HCT116 (cell line): Measurements from ENCODE around the gene TNFAIP8. TPM values are rescaled to one million over a fixed set of nuclear protein-coding genes. Genes with fewer than 3 reads are reported as not detected.

ENCODE experiments used
- ATAC-seq: fragments of 200-7000 bp; cut with Tn5 transposase; 2 replicates; pipeline ENCODE4 v1.9.1; 2020; ENCODE audit warnings: mild to moderate bottlenecking, moderate library complexity
- BruUV-seq: library from RNA; stranded (reverse); fragments of 400-500 nt; replicated peaks from 2 replicates; lab custom pipeline; 2021; lab: Mats Ljungman, UMichigan
- CTCF ChIA-PET: fragments of 300-600 bp; sonication (Branson Sonifier 250); formaldehyde crosslinking; loops from one replicate; lab custom pipeline; 2021; ENCODE audit warnings: antibody characterized with exemption; lab: Charles Lee
- POLR2A ChIA-PET: fragments of 300-600, 350-600 bp; sonication (Branson Sonifier 250); formaldehyde crosslinking; loops from one replicate; lab custom pipeline; 2021; ENCODE audit warnings: antibody characterized with exemption; lab: Charles Lee
- RAD21 ChIA-PET, 2 experiments: fragments of 300-600 bp; sonication (Branson Sonifier 250); formaldehyde crosslinking; loops; one replicate each; lab custom pipeline; 2023; ENCODE audit warnings: low total read pairs in 2 of 2; ENCODE audit not compliant: uncharacterized antibody in 2 of 2, unreplicated experiment in 2 of 2, low non-redundant PET in 1 of 2; lab: Charles Lee
- DNase-seq: peaks from one replicate; pipeline ENCODE4 v3.0.0-alpha.2; 2010; ENCODE audit warnings: low read depth, low spot score
- H2AFZ ChIP-seq: fragments of 200-600 bp; shearing (Covaris generic), sonication (generic); 2 replicates; pipeline ENCODE4 v1.6.1; 2017; ENCODE audit warnings: low read depth, mixed run types, mixed read lengths, antibody characterized with exemption, low read length; ENCODE audit not compliant: poor library complexity, severe bottlenecking
- H3K27ac ChIP-seq: 2 replicates; pipeline ENCODE4 v1.5.1; 2012; ENCODE audit warnings: low read depth, low read length
- H3K27me3 ChIP-seq: fragments of 200-600 bp; sonication (generic); 2 replicates; pipeline ENCODE4 v1.6.1; 2016; ENCODE audit warnings: mixed run types, low read length, mixed read lengths; ENCODE audit not compliant: insufficient read depth
- H3K36me3 ChIP-seq, 2 experiments: fragments of 200-500 bp in 1 of 2; fragments of 200-600 bp in 1 of 2; sonication (Bioruptor generic) in 1 of 2; sonication (generic) in 1 of 2; 2 replicates each; pipeline versions ENCODE4 v1.5.1 to v1.6.1; 2014 to 2016; ENCODE audit warnings: low read length in 2 of 2, inconsistent platforms in 1 of 2, mixed read lengths in 1 of 2, mixed run types in 1 of 2; ENCODE audit not compliant: insufficient read depth in 2 of 2, control insufficient read depth in 1 of 2
- H3K4me1 ChIP-seq, 2 experiments: fragments of 200-600 bp in 1 of 2; sonication (generic) in 1 of 2; 2 replicates each; pipeline versions ENCODE4 v1.5.1 to v1.6.1; 2012 to 2017; ENCODE audit warnings: low read length in 2 of 2, inconsistent platforms in 1 of 2, mild to moderate bottlenecking in 1 of 2, mixed read lengths in 1 of 2, mixed run types in 1 of 2, moderate library complexity in 1 of 2; ENCODE audit not compliant: insufficient read depth in 2 of 2, control insufficient read depth in 1 of 2
- H3K4me2 ChIP-seq: fragments of 200-600 bp; sonication (generic); 2 replicates; pipeline ENCODE4 v1.6.1; 2017; ENCODE audit warnings: mixed run types, low read length, mixed read lengths
- H3K4me3 ChIP-seq, 2 experiments: fragments of 200-600 bp in 1 of 2; sonication (generic) in 1 of 2; replicated peaks in 1 of 2; 2 replicates each; pipeline ENCODE4 v1.5.1; 2011 to 2016; ENCODE audit warnings: low read length in 2 of 2, control low read depth in 1 of 2, low read depth in 1 of 2, mild to moderate bottlenecking in 1 of 2, mixed read lengths in 1 of 2, mixed run types in 1 of 2
- H3K79me2 ChIP-seq: fragments of 200-600 bp; sonication (generic); 2 replicates; pipeline ENCODE4 v1.6.1; 2017; ENCODE audit warnings: mild to moderate bottlenecking, mixed run types, low read length, moderate library complexity, mixed read lengths; ENCODE audit not compliant: insufficient read depth
- H3K9ac ChIP-seq: fragments of 200-600 bp; sonication (generic); 2 replicates; pipeline ENCODE4 v1.6.1; 2016; ENCODE audit warnings: low read length, mixed read lengths
- H3K9me2 ChIP-seq: fragments of 200-600 bp; sonication (generic), shearing (Covaris generic); 2 replicates; pipeline ENCODE4 v1.6.1; 2017; ENCODE audit warnings: mixed run types, mild to moderate bottlenecking, moderate library complexity; ENCODE audit not compliant: insufficient read depth
- H3K9me3 ChIP-seq, 2 experiments: fragments of 200-500 bp in 1 of 2; fragments of 200-600 bp in 1 of 2; sonication (Bioruptor generic) in 1 of 2; sonication (generic) in 1 of 2; 2 replicates each; pipeline ENCODE4 v1.6.1; 2014 to 2017; ENCODE audit warnings: low read length in 2 of 2, mixed read lengths in 2 of 2, inconsistent platforms in 1 of 2, low read depth in 1 of 2, mild to moderate bottlenecking in 1 of 2, mixed run types in 1 of 2, moderate library complexity in 1 of 2; ENCODE audit not compliant: control insufficient read depth in 1 of 2, insufficient read depth in 1 of 2
- H4K20me1 ChIP-seq: fragments of 200-600 bp; sonication (generic), shearing (Covaris generic); 2 replicates; pipeline ENCODE4 v1.6.1; 2017; ENCODE audit warnings: mixed run types, mild to moderate bottlenecking, moderate library complexity; ENCODE audit not compliant: insufficient read depth
- CBX3 ChIP-seq: IDR thresholded peaks from 2 replicates; pipeline ENCODE4 v1.6.1; 2012; ENCODE audit warnings: low read depth
- FOSL1 ChIP-seq: IDR thresholded peaks from 2 replicates; pipeline ENCODE4 v1.6.1; 2012; ENCODE audit warnings: low read depth
- JUND ChIP-seq: IDR thresholded peaks from 2 replicates; pipeline ENCODE4 v1.6.1; 2012
- POLR2A ChIP-seq: IDR thresholded peaks from 2 replicates; pipeline ENCODE4 v1.7.0; 2011; ENCODE audit warnings: borderline replicate concordance; ENCODE audit not compliant: insufficient read depth, insufficient read length; ENCODE audit errors: extremely low read depth
- POLR2AphosphoS5 ChIP-seq: IDR thresholded peaks from 2 replicates; pipeline ENCODE4 v1.6.1; 2011; ENCODE audit warnings: mild to moderate bottlenecking, low read depth, low read length, moderate library complexity
- SIN3A ChIP-seq: IDR thresholded peaks from 2 replicates; pipeline ENCODE4 v1.6.1; 2012; ENCODE audit warnings: low read depth
- SRF ChIP-seq: IDR thresholded peaks from 2 replicates; pipeline ENCODE4 v1.6.1; 2012; ENCODE audit warnings: low read depth
- ZFX ChIP-seq: fragments of 450-650 bp; IDR thresholded peaks from 2 replicates; pipeline ENCODE4 v1.6.1; 2017
- ZNF274 ChIP-seq: fragments of 200-500 bp; sonication (Bioruptor generic); IDR thresholded peaks from 2 replicates; pipeline ENCODE4 v1.6.1; 2014; ENCODE audit warnings: mild to moderate bottlenecking, low read depth, low read length, inconsistent platforms
- intact Hi-C: fragments of 100-400 bp; cut with micrococcal nuclease; formaldehyde crosslinking; loops from 2 replicates; pipeline ENCODE4 v1.10.0; 2022
- total RNA-seq: library from RNA; stranded (reverse); gene quantifications from one replicate; pipeline ENCODE4 v1.2.1, GENCODE V29; 2021; ENCODE audit not compliant: unreplicated experiment
- TF ChIP-seq, protein P1 (sequence below): IDR thresholded peaks from 2 replicates; pipeline ENCODE4 v1.6.1; 2011; ENCODE audit warnings: mild to moderate bottlenecking, low read length, moderate library complexity; ENCODE audit not compliant: insufficient replicate concordance; ENCODE audit errors: extremely low read depth
- TF ChIP-seq, protein P2 (sequence below): IDR thresholded peaks from 2 replicates; pipeline ENCODE4 v1.6.1; 2012
- TF ChIP-seq, protein P3 (sequence below), 3 experiments: fragments of 200-600 bp in 1 of 3; sonication (generic) in 1 of 3; IDR thresholded peaks in 2 of 3; conservative IDR thresholded peaks in 1 of 3; 2 replicates each; pipeline ENCODE4 v1.5.1; 2012 to 2017; ENCODE audit warnings: low read depth in 2 of 3, low read length in 2 of 3, antibody characterized with exemption in 1 of 3, borderline replicate concordance in 1 of 3, control low read depth in 1 of 3, mild to moderate bottlenecking in 1 of 3, mixed read lengths in 1 of 3, mixed run types in 1 of 3, moderate library complexity in 1 of 3; ENCODE audit not compliant: insufficient read depth in 1 of 3
- TF ChIP-seq, protein P4 (sequence below): IDR thresholded peaks from 2 replicates; pipeline ENCODE4 v1.6.1; 2012; ENCODE audit warnings: low read depth

Gene TNFAIP8
- total RNA-seq, 1 experiment from 2014 or later, result 18.4 TPM

DNA sequence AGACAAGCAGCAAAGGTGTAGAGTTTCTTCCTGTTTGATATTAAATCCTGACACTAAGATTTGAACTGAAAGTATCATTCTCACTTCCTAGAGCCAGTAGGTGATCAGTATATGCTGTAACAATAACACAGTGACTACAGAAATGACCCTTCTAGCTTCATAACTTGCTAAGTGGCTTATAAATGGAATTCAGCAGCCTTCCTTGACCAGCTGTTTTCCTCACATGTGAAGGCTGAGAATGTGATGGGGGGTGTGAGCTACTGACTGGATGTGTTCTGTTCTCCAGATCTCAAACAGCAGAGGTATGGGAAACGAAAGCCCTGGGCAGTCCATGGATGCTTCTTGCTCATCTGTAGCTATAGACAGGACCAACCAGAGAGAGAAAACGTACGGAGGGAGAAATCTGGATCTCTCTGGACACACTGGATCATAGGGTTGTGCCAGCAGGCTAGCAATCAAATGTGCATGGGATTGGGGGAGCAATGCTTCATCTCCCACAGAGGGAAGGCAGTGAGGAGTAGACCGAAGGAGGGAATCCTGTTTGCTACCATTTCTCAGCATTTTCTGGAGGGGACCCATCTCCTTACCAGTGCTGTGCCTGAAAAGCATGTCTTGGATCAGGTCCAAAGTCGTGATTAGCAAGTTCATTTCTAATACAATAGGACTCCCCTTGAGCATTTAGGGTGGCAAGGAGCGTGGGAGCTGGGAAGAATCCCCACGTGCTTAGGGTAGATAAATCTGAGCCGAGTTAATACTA is 39.4 kb downstream of the TNFAIP8 start (continued):
- TF ChIP-seq, protein P1, sequence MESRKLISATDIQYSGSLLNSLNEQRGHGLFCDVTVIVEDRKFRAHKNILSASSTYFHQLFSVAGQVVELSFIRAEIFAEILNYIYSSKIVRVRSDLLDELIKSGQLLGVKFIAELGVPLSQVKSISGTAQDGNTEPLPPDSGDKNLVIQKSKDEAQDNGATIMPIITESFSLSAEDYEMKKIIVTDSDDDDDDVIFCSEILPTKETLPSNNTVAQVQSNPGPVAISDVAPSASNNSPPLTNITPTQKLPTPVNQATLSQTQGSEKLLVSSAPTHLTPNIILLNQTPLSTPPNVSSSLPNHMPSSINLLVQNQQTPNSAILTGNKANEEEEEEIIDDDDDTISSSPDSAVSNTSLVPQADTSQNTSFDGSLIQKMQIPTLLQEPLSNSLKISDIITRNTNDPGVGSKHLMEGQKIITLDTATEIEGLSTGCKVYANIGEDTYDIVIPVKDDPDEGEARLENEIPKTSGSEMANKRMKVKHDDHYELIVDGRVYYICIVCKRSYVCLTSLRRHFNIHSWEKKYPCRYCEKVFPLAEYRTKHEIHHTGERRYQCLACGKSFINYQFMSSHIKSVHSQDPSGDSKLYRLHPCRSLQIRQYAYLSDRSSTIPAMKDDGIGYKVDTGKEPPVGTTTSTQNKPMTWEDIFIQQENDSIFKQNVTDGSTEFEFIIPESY, result no peak
- TF ChIP-seq SRF (no peak), JUND (no peak)
- TF ChIP-seq, protein P2, sequence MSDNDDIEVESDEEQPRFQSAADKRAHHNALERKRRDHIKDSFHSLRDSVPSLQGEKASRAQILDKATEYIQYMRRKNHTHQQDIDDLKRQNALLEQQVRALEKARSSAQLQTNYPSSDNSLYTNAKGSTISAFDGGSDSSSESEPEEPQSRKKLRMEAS, result no peak

DNA sequence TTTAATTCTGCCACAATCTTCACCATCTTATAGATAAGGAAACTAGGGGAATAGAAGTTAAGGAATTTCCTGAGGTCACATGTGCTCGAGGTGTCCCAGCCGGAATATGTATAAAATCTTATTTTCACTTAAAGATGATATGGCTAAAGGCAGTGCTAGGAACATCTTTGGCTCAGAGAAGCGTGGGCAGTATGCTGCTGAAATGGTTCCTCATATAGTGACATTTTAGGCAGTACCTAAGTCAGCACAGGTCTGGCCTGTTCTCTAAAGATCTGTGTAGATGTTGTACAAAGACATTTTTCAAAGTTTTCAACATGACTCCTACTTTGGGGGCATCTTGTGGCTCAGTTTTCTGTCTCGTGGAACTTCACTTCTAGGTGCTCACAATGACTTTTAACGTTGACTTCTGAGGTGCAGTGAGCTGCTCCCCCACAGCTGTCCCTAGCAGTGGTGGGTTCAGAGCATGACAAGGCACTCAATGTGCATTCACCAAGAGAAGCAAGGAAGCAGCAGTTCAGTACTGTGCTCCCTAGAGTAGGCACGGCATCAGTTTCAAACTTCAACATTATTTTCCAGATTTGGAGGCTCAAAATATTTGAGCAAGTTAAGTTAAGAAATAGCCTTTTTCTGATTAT is 40.3 kb downstream of the TNFAIP8 start:
- no peaks in the 10 kb centered on the region for H3K9me3 ChIP-seq
- no peak overlapping the region for H3K9ac ChIP-seq
- no peaks in the 10 kb centered on the region for H3K36me3 ChIP-seq
- DNase-seq (no peak), ATAC-seq (no peak)
- POLR2A ChIA-PET, result no interaction called here
- RAD21 ChIA-PET, result no interaction called here
- H4K20me1 ChIP-seq, result no peaks in the 10 kb centered on the region
- no peaks in the 10 kb centered on the region for H3K27me3 ChIP-seq
- intact Hi-C loops, result no loop called here
- BruUV-seq, result no TSS peak
- H3K4me1 ChIP-seq, result no peaks in the 10 kb centered on the region
- no peaks in the 10 kb centered on the region for H3K9me2 ChIP-seq
- H2AFZ ChIP-seq, result no peak overlapping the region
- no peak overlapping the region for H3K4me2 ChIP-seq
- H3K27ac ChIP-seq, result no peak overlapping the region
- H3K79me2 ChIP-seq, result no peaks in the 10 kb centered on the region
- no peak overlapping the region for H3K4me3 ChIP-seq
- CTCF ChIA-PET, result no interaction called here
- TF ChIP-seq, protein P1, result no peak
- TF ChIP-seq, protein P3, sequence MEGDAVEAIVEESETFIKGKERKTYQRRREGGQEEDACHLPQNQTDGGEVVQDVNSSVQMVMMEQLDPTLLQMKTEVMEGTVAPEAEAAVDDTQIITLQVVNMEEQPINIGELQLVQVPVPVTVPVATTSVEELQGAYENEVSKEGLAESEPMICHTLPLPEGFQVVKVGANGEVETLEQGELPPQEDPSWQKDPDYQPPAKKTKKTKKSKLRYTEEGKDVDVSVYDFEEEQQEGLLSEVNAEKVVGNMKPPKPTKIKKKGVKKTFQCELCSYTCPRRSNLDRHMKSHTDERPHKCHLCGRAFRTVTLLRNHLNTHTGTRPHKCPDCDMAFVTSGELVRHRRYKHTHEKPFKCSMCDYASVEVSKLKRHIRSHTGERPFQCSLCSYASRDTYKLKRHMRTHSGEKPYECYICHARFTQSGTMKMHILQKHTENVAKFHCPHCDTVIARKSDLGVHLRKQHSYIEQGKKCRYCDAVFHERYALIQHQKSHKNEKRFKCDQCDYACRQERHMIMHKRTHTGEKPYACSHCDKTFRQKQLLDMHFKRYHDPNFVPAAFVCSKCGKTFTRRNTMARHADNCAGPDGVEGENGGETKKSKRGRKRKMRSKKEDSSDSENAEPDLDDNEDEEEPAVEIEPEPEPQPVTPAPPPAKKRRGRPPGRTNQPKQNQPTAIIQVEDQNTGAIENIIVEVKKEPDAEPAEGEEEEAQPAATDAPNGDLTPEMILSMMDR (IDR thresholded peaks at IDR 0.05 in 2 of 3, conservative IDR thresholded peaks at IDR 0.05 in 1 of 3; ENCODE audit: borderline replicate concordance in 1 of 3, insufficient read depth in 1 of 3, low read depth in 2 of 3, low read length in 2 of 3), result no peak
- TF ChIP-seq CBX3 (no peak), FOSL1 (no peak), SIN3A (no peak), POLR2AphosphoS5 (no peak), ZNF274 (no peak), POLR2A (no peak), JUND (no peak), ZFX (no peak)
- TF ChIP-seq, protein P4, sequence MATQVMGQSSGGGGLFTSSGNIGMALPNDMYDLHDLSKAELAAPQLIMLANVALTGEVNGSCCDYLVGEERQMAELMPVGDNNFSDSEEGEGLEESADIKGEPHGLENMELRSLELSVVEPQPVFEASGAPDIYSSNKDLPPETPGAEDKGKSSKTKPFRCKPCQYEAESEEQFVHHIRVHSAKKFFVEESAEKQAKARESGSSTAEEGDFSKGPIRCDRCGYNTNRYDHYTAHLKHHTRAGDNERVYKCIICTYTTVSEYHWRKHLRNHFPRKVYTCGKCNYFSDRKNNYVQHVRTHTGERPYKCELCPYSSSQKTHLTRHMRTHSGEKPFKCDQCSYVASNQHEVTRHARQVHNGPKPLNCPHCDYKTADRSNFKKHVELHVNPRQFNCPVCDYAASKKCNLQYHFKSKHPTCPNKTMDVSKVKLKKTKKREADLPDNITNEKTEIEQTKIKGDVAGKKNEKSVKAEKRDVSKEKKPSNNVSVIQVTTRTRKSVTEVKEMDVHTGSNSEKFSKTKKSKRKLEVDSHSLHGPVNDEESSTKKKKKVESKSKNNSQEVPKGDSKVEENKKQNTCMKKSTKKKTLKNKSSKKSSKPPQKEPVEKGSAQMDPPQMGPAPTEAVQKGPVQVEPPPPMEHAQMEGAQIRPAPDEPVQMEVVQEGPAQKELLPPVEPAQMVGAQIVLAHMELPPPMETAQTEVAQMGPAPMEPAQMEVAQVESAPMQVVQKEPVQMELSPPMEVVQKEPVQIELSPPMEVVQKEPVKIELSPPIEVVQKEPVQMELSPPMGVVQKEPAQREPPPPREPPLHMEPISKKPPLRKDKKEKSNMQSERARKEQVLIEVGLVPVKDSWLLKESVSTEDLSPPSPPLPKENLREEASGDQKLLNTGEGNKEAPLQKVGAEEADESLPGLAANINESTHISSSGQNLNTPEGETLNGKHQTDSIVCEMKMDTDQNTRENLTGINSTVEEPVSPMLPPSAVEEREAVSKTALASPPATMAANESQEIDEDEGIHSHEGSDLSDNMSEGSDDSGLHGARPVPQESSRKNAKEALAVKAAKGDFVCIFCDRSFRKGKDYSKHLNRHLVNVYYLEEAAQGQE, result no peak
